IPS DF 6.9 (cell line): ENCODE results near the gene SEPTIN12.
A peak's percentile ranks its signal among the peaks of the same experiment; 100 is the strongest.

ENCODE experiments used
- DNase-seq: peaks from one replicate; pipeline ENCODE4 v3.0.0-alpha.2; 2013; ENCODE audit warnings: low read depth, low spot score
- H3K27ac ChIP-seq: one replicate; pipeline ENCODE4 v1.5.1; 2013; ENCODE audit warnings: low read length, control low read depth
- H3K27me3 ChIP-seq: 2 replicates; pipeline ENCODE4 v1.6.1; 2013; ENCODE audit warnings: mild to moderate bottlenecking, low read length; ENCODE audit not compliant: control insufficient read depth, insufficient read depth
- H3K36me3 ChIP-seq: 2 replicates; pipeline ENCODE4 v1.6.1; 2013; ENCODE audit warnings: low read length; ENCODE audit not compliant: control insufficient read depth, insufficient read depth
- H3K4me1 ChIP-seq: 2 replicates; pipeline ENCODE4 v1.6.1; 2013; ENCODE audit warnings: low read length; ENCODE audit not compliant: control insufficient read depth, insufficient read depth
- H3K4me3 ChIP-seq: 2 replicates; pipeline ENCODE4 v1.5.1; 2013; ENCODE audit warnings: mild to moderate bottlenecking, low read length
- H3K9me3 ChIP-seq: 2 replicates; pipeline ENCODE4 v1.6.1; 2013; ENCODE audit warnings: low read length, inconsistent platforms; ENCODE audit not compliant: control insufficient read depth, insufficient read depth
- WGBS: extraction: QIAGEN DNeasy Blood & Tissue Kit; methylation state at CpG from one replicate; pipeline ENCODE4 v1.1.7; 2013; ENCODE audit warnings: mixed read lengths, missing lambda C conversion rate; ENCODE audit not compliant: insufficient read length, insufficient coverage; 5-methylcytosine and 5-hydroxymethylcytosine counted together

SEPTIN12 gene

GRCh38 chr16:4802659-4803287 lies 14.6 kb upstream of the SEPTIN12 start:
- no peaks in the 10 kb centered on the region for H3K27me3 ChIP-seq
- peaks cover 2% of the 10 kb centered on the region; the same call in 1 of the 2 replicates for H3K4me1 ChIP-seq
- peak; percentile 81 for DNase-seq
- peaks cover 11% of the 10 kb centered on the region for H3K36me3 ChIP-seq
- peak overlapping the region; percentile 93 for H3K4me3 ChIP-seq
- no CpG with 5 or more reads among the region's 59 CpGs for WGBS
- no peaks in the 10 kb centered on the region for H3K9me3 ChIP-seq
- H3K27ac ChIP-seq, result no peak overlapping the region

- Histone ChIP-seq H3K27ac (no peak within 1 kb of the TSS), H3K36me3 (peaks cover 11% of the 10 kb centered on the region), H3K4me3 (peak within 1 kb of the TSS; percentile 93), H3K27me3 (no peaks in the 10 kb centered on the region), H3K4me1 (peaks cover 2% of the 10 kb centered on the region; the same call in 1 of the 2 replicates), H3K9me3 (no peaks in the 10 kb centered on the region)
- peak; percentile 70 for DNase-seq
- no CpG with 5 or more reads among the region's 70 CpGs for WGBS
Observed at GRCh38 chr16:4801962-4802658, 14.0 kb upstream of the SEPTIN12 start, which contains the start of gene ROGDI. Gene ROGDI, minus strand, starts transcription at chr16:4802633. Its CDS starts 62 bp downstream, at chr16:4802571.

GRCh38 chr16:4801051-4801961 lies 13.2 kb upstream of the SEPTIN12 start:
- Histone ChIP-seq H3K27me3 (no peaks in the 10 kb centered on the region), H3K27ac (no peak overlapping the region), H3K4me3 (peak overlapping the region; percentile 93; the same call in 1 of the 2 replicates), H3K36me3 (peaks cover 11% of the 10 kb centered on the region), H3K4me1 (peaks cover 2% of the 10 kb centered on the region; the same call in 1 of the 2 replicates), H3K9me3 (no peaks in the 10 kb centered on the region)
- no peak for DNase-seq
- WGBS, result no CpG with 5 or more reads among the region's 29 CpGs

GRCh38 chr16:4800290-4801041 lies 12.3 kb upstream of the SEPTIN12 start:
- Histone ChIP-seq H3K27ac (no peak overlapping the region), H3K9me3 (no peaks in the 10 kb centered on the region), H3K36me3 (peaks cover 11% of the 10 kb centered on the region), H3K4me1 (peaks cover 2% of the 10 kb centered on the region; the same call in 1 of the 2 replicates), H3K27me3 (no peaks in the 10 kb centered on the region), H3K4me3 (no peak overlapping the region)
- no peak for DNase-seq
- no CpG with 5 or more reads among the region's 17 CpGs for WGBS

- H3K36me3 ChIP-seq, result peaks cover 10% of the 10 kb centered on the region
- H3K27me3 ChIP-seq, result no peaks in the 10 kb centered on the region
- H3K4me3 ChIP-seq, result no peak overlapping the region
- no peak for DNase-seq
- WGBS, result no CpG with 5 or more reads among the region's 19 CpGs
- H3K27ac ChIP-seq, result no peak overlapping the region
- no peaks in the 10 kb centered on the region for H3K9me3 ChIP-seq
- peaks cover 2% of the 10 kb centered on the region; the same call in 1 of the 2 replicates for H3K4me1 ChIP-seq
Observed at GRCh38 chr16:4799171-4799855, 11.2 kb upstream of the SEPTIN12 start.

GRCh38 chr16:4798456-4798855 lies 10.3 kb upstream of the SEPTIN12 start:
- Histone ChIP-seq H3K27me3 (no peaks in the 10 kb centered on the region), H3K27ac (no peak overlapping the region), H3K36me3 (peaks cover 8% of the 10 kb centered on the region), H3K4me3 (no peak overlapping the region), H3K9me3 (no peaks in the 10 kb centered on the region), H3K4me1 (peaks cover 2% of the 10 kb centered on the region; the same call in 1 of the 2 replicates)
- no CpG with 5 or more reads among the region's 16 CpGs for WGBS
- DNase-seq, result no peak

GRCh38 chr16:4797805-4798252 lies 9.7 kb upstream of the SEPTIN12 start:
- H3K27me3 ChIP-seq, result no peaks in the 10 kb centered on the region
- no peak overlapping the region for H3K27ac ChIP-seq
- H3K36me3 ChIP-seq, result peaks cover 8% of the 10 kb centered on the region
- no CpG with 5 or more reads among the region's 22 CpGs for WGBS
- peaks cover 2% of the 10 kb centered on the region; the same call in 1 of the 2 replicates for H3K4me1 ChIP-seq
- H3K9me3 ChIP-seq, result no peaks in the 10 kb centered on the region
- H3K4me3 ChIP-seq, result no peak overlapping the region
- DNase-seq, result no peak

GRCh38 chr16:4796982-4797804 lies 9.0 kb upstream of the SEPTIN12 start:
- Histone ChIP-seq H3K36me3 (peaks cover 8% of the 10 kb centered on the region), H3K9me3 (no peaks in the 10 kb centered on the region), H3K4me3 (no peak overlapping the region), H3K27ac (no peak overlapping the region), H3K4me1 (peaks cover 2% of the 10 kb centered on the region; the same call in 1 of the 2 replicates), H3K27me3 (no peaks in the 10 kb centered on the region)
- no peak for DNase-seq
- WGBS, result no CpG with 5 or more reads among the region's 21 CpGs
